Adrenal gland (tissue), 12 donors: ENCODE results near the gene SNRK. TPM values are rescaled to one million over a fixed set of nuclear protein-coding genes. Genes with fewer than 3 reads are reported as not detected.
"Not testable (repeated sequence)": the region's sequence is repeated elsewhere in the genome, so short reads cannot be mapped to it uniquely, and the experiment has no call there.

Source experiments
- DNase-seq, 7 donors: peaks; one replicate each; pipeline ENCODE4 v3.0.0-alpha.2; 2019 to 2020
- H3K27ac ChIP-seq, 5 donors: fragments of 200-600 bp; sonication (generic) in 4 of 5; 1 replicate in 3 of 5; 2 replicates in 2 of 5; pipeline versions ENCODE4 v1.5.1 to v1.8.0; 2016 to 2020; ENCODE audit warnings: mild to moderate bottlenecking in 1 of 5
- H3K27me3 ChIP-seq: fragments of 200-600 bp; 2 replicates; pipeline ENCODE4 v1.8.0; 2021
- H3K36me3 ChIP-seq, 2 donors: fragments of 200-600 bp; replicated peaks in 1 of 2; 1 replicate in 1 of 2; 2 replicates in 1 of 2; pipeline versions ENCODE4 v1.5.1 to v1.8.0; 2018 to 2022
- H3K4me1 ChIP-seq, 2 donors: fragments of 200-600 bp; replicated peaks in 1 of 2; 1 replicate in 1 of 2; 2 replicates in 1 of 2; pipeline versions ENCODE4 v1.5.1 to v1.8.0; 2018 to 2021
- H3K4me3 ChIP-seq, 4 donors: fragments of 200-600 bp; sonication (generic) in 3 of 4; one replicate each; pipeline ENCODE4 v1.5.1; 2016 to 2018
- H3K9me3 ChIP-seq, 3 donors: fragments of 200-600 bp; sonication (generic) in 1 of 3; replicated peaks in 1 of 3; 1 replicate in 2 of 3; 2 replicates in 1 of 3; pipeline versions ENCODE4 v1.5.1 to v1.8.0; 2016 to 2021
- CTCF ChIP-seq, 6 experiments: fragments of 450-650 bp in 4 of 6; fragments of 200-600 bp in 2 of 6; sonication (generic) in 1 of 6; IDR thresholded peaks; 1 replicate in 5 of 6; 2 replicates in 1 of 6; pipeline versions ENCODE4 v1.5.1 to v1.8.0; 2016 to 2021; ENCODE audit warnings: antibody characterized with exemption in 6 of 6, mild to moderate bottlenecking in 2 of 6, moderate library complexity in 1 of 6
- POLR2A ChIP-seq, 2 donors: fragments of 450-650 bp; IDR thresholded peaks; one replicate each; pipeline ENCODE4 v1.6.1; 2017; ENCODE audit warnings: antibody characterized with exemption in 2 of 2, mild to moderate bottlenecking in 2 of 2, moderate library complexity in 1 of 2
- WGBS, 4 donors: extraction: QIAGEN DNeasy Blood & Tissue Kit in 2 of 4; methylation state at CpG; one replicate each; pipeline versions ENCODE4 v1.1.5 to v1.1.7; 2013 to 2017; 5-methylcytosine and 5-hydroxymethylcytosine counted together
- intact Hi-C, 2 donors: fragments of 100-400 bp; cut with DNase I; formaldehyde crosslinking; loops; one replicate each; pipeline versions ENCODE4 v1.14.1 to v1.15.0; 2022 to 2023
- polyA plus RNA-seq, 3 donors: library from polyadenylated mRNA; stranded (reverse); fragments of 200-250 nt in 2 of 3; fragments of 350-450 nt in 1 of 3; fragmentation: Illumina TruSeq in 1 of 3; extraction: RNeasy Lipid Tissue Mini Kit (QIAGEN cat#74804) in 1 of 3; gene quantifications; one replicate each; pipeline ENCODE4 v1.2.3, GENCODE V29; 2013 to 2014
- total RNA-seq, 9 donors: library from RNA; depleted of rRNA in 4 of 9; stranded (reverse); fragments of >200 nt in 4 of 9; fragments of 120-200 nt in 1 of 9; fragmentation: NEBNext Ultra II Directional in 1 of 9; extraction: Animal tissue kit (Norgen Biotek cat#: 25700) in 1 of 9; gene quantifications; one replicate each; pipeline versions ENCODE4 v1.1.0 to v1.2.4, GENCODE V29; 2013 to 2023
- donor health status: healthy with polysubstance abuse.
- donor health status: Bipolar disorder and iron deficiency.
- donor health status: DM: yes; HTN: yes; CAD: no.
- donor health status: DM: no; HTN: no; CAD: no.
- donor health status: DM: no; HTN: no; CAD: no.
- donor health status: DM: yes; HTN: yes; CAD: no.

Gene SNRK
- total and polyA plus RNA-seq, 12 donors, result 8.1 to 36.4 (median 23.0) TPM

DNA sequence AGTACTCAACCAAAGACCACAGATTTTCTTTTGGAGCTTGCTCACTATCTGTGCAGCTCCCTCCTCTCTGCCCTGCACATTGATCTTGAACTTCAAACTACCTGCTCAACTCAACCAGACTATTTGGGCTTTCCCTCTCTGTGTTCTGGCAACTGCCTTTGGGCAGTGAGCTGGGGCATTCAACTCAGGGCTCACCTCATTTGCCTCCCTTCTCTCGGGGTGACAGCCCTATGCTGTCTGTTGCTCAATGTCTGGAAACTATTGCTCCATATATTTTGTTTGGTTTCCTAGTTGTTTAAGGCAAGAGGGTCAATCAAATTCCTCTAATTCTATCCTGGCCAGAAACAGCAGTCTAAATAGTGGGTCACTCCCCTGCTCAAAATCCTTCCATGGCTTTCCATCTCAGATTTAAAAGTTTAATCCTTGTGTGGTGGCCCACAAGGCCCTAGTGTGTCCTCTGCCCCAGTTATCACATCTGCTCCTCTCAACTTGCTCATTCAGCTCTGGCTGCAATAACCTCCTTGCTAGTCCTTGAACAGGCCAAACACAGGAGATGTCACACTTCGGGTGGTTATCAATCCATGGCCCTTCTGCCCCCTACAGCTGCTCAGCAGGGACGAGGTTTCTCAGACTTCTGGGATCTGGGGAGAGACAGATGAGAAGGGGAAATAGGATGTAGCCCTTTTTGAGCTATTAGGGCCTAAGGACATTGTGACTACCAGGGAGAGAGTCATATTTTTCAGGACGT is 67.8 kb downstream of the SNRK start:
- Histone ChIP-seq H3K36me3 (peaks cover 0 to 7% of the 10 kb centered on the region in 2 donors), H3K27ac (no peak overlapping the region), H3K4me1 (no peaks in the 10 kb centered on the region), H3K4me3 (no peak overlapping the region), H3K9me3 (no peaks in the 10 kb centered on the region), H3K27me3 (no peaks in the 10 kb centered on the region)
- DNase-seq, result no peak
- intact Hi-C loops, result no loop called here
- TF ChIP-seq POLR2A (IDR thresholded peaks at IDR 0.05) (no peak), CTCF (IDR thresholded peaks at IDR 0.05) (no peak)
- 82 to 91% (median 83%) methylated on average over 4 of the region's 4 CpGs for WGBS, 4 donors

DNA sequence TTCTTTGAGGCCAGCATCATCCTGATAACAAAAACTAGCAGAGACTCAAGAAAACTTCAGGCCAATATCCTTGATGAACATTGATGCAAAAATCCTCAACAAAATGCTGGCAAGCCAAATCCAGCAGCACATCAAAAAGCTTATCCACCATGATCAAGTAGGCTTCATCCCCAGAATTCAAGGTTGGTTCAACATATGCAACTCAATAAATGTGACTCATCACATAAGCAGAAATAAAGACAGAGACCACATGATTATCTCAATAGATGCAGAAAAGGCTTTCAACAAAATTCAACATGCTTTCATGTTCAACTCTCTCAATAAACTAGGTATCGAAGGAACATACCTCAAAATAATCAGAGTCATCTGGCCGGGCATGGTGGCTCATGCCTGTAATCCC is 69.7 kb downstream of the SNRK start:
- H3K4me1 ChIP-seq, H3K36me3 ChIP-seq, DNase-seq, H3K27ac ChIP-seq, intact Hi-C loops, H3K9me3 ChIP-seq, H3K4me3 ChIP-seq, H3K27me3 ChIP-seq: not testable (repeated sequence)
- 87 to 99% (median 98%) methylated on average over 2 of the region's 2 CpGs for WGBS, 4 donors

GRCh38 chr3:43361077-43361476 is 74.7 kb downstream of the SNRK start:
- H3K27ac ChIP-seq, result no peak overlapping the region
- 80 to 89% (median 88%) methylated on average over 3 to 5 of the region's 5 CpGs for WGBS, 4 donors
- H3K4me3 ChIP-seq, result no peak overlapping the region
- no peaks in the 10 kb centered on the region for H3K9me3 ChIP-seq
- intact Hi-C loops, result no loop called here
- no peaks in the 10 kb centered on the region for H3K27me3 ChIP-seq
- DNase-seq, result no peak
- TF ChIP-seq CTCF (IDR thresholded peaks at IDR 0.05) (no peak), POLR2A (IDR thresholded peaks at IDR 0.05) (no peak)
- no peaks in the 10 kb centered on the region for H3K4me1 ChIP-seq
- no peaks in the 10 kb centered on the region for H3K36me3 ChIP-seq

GRCh38 chr3:43362183-43362582 is 75.8 kb downstream of the SNRK start:
- WGBS, 4 donors, result 92 to 100% (median 96%) methylated on average over 2 to 4 of the region's 4 CpGs
- TF ChIP-seq POLR2A (IDR thresholded peaks at IDR 0.05) (no peak), CTCF (IDR thresholded peaks at IDR 0.05) (no peak)
- no peak for DNase-seq

DNA sequence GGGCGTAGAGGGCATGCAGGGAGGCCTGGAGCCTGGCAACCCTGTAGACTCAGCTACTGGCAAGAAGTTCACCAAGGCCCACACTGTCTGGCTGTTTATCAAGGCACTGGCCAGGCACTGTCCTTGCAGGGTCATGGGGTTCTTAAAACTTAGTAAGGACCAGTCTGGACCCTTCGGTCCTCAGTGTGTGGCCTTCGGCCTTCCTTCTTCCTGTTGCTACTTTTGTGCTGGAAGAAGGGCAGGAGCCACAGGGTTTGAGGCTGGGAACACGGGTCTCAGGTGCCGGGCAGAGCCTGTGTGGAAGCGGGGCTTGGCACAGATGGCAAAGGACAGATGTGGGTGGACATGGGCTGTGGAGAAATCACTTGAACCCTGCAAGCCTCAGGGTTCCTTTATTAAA is 76.6 kb downstream of the SNRK start:
- Histone ChIP-seq H3K27ac (no peak overlapping the region), H3K9me3 (no peaks in the 10 kb centered on the region), H3K36me3 (no peaks in the 10 kb centered on the region), H3K27me3 (no peaks in the 10 kb centered on the region), H3K4me3 (no peak overlapping the region), H3K4me1 (no peaks in the 10 kb centered on the region)
- TF ChIP-seq CTCF (IDR thresholded peaks at IDR 0.05) (no peak), POLR2A (IDR thresholded peaks at IDR 0.05) (no peak)
- intact Hi-C loops, result no loop called here
- DNase-seq, result peak in 1 of 7 donors; percentile 31
- WGBS, 4 donors, result 84 to 94% (median 93%) methylated on average over 5 to 6 of the region's 6 CpGs

More at GRCh38 chr3:43362183-43362582, 75.8 kb downstream of the SNRK start:
- intact Hi-C loops, result no loop called here
- no peak overlapping the region for H3K27ac ChIP-seq
- no peaks in the 10 kb centered on the region for H3K9me3 ChIP-seq
- H3K36me3 ChIP-seq, result no peaks in the 10 kb centered on the region
- H3K4me1 ChIP-seq, result no peaks in the 10 kb centered on the region
- H3K27me3 ChIP-seq, result no peaks in the 10 kb centered on the region
- no peak overlapping the region for H3K4me3 ChIP-seq
